B cell (primary cell): ENCODE data around the gene GSE1. TPM values are rescaled to one million over a fixed set of nuclear protein-coding genes. Genes with fewer than 3 reads are reported as not detected.

Experiments
- ATAC-seq: fragments of 200-7000 bp; cut with Tn5 transposase; one replicate; pipeline ENCODE4 v1.10.0; 2021; ENCODE audit warnings: low read depth, mild to moderate bottlenecking, moderate number of reproducible peaks, moderate library complexity
- CTCF ChIA-PET: fragments of 350-600 bp; sonication (Branson Sonifier 250); formaldehyde crosslinking; loops from one replicate; lab custom pipeline; 2021; ENCODE audit warnings: antibody characterized with exemption, inconsistent platforms; lab: Charles Lee
- POLR2A ChIA-PET: fragments of 350-600 bp; sonication (Branson Sonifier 250); formaldehyde crosslinking; loops from one replicate; lab custom pipeline; 2021; ENCODE audit warnings: antibody characterized with exemption; lab: Charles Lee
- DNase-seq: peaks from one replicate; pipeline ENCODE4 v3.0.0; 2013
- H2AFZ ChIP-seq: 2 replicates; pipeline ENCODE4 v1.6.1; 2012; ENCODE audit warnings: mild to moderate bottlenecking, low read depth, low read length; ENCODE audit not compliant: insufficient read depth, poor library complexity, severe bottlenecking
- H3K27ac ChIP-seq, 2 donors: 1 replicate in 1 of 2; 2 replicates in 1 of 2; pipeline ENCODE4 v1.5.1; 2012 to 2013; ENCODE audit warnings: low read length in 2 of 2, mild to moderate bottlenecking in 2 of 2, moderate library complexity in 1 of 2
- H3K27me3 ChIP-seq, 4 experiments: fragments of 200-600 bp in 1 of 4; sonication (generic) in 1 of 4; replicated peaks in 1 of 4; 1 replicate in 2 of 4; 2 replicates in 2 of 4; pipeline versions ENCODE4 v1.6.1 to v1.7.0; 2013 to 2016; ENCODE audit warnings: low read length in 3 of 4, mild to moderate bottlenecking in 2 of 4, mixed read lengths in 1 of 4, moderate library complexity in 1 of 4; ENCODE audit not compliant: insufficient read depth in 4 of 4, control insufficient read depth in 3 of 4; ENCODE audit errors: control extremely low read depth in 1 of 4
- H3K36me3 ChIP-seq, 2 experiments: replicated peaks in 1 of 2; 1 replicate in 1 of 2; 2 replicates in 1 of 2; pipeline versions ENCODE4 v1.6.1 to v1.7.1; 2013; ENCODE audit warnings: low read length in 1 of 2; ENCODE audit not compliant: insufficient read depth in 2 of 2, control insufficient read depth in 1 of 2; ENCODE audit errors: control extremely low read depth in 1 of 2, extremely low read depth in 1 of 2
- H3K4me1 ChIP-seq, 2 donors: fragments of 200-600 bp in 1 of 2; sonication (generic) in 1 of 2; 1 replicate in 1 of 2; 2 replicates in 1 of 2; pipeline versions ENCODE4 v1.5.1 to v1.6.1; 2013 to 2017; ENCODE audit warnings: low read length in 2 of 2; ENCODE audit not compliant: control insufficient read depth in 2 of 2, insufficient read depth in 2 of 2
- H3K4me2 ChIP-seq: replicated peaks from 2 replicates; pipeline ENCODE3; 2012; ENCODE audit warnings: mild to moderate bottlenecking, low read depth, low read length; ENCODE audit not compliant: poor library complexity, severe bottlenecking
- H3K4me3 ChIP-seq, 5 experiments: fragments of 200-600 bp in 1 of 5; sonication (generic) in 1 of 5; 1 replicate in 3 of 5; 2 replicates in 2 of 5; pipeline versions ENCODE4 v1.5.1 to v1.7.0; 2011 to 2016; ENCODE audit warnings: low read length in 4 of 5, mild to moderate bottlenecking in 4 of 5, low read depth in 2 of 5, control low read depth in 1 of 5, moderate library complexity in 1 of 5; ENCODE audit not compliant: insufficient read depth in 1 of 5; ENCODE audit errors: control extremely low read depth in 1 of 5, extremely low read depth in 1 of 5
- H3K79me2 ChIP-seq: fragments of 200-600 bp; sonication (generic); one replicate; pipeline ENCODE4 v1.6.0; 2016; ENCODE audit warnings: low read length; ENCODE audit not compliant: control insufficient read depth, insufficient read depth
- H3K9ac ChIP-seq: fragments of 200-600 bp; sonication (generic); 2 replicates; pipeline ENCODE4 v1.6.1; 2017; ENCODE audit warnings: mild to moderate bottlenecking, low read length, moderate library complexity
- H3K9me3 ChIP-seq, 3 donors: one replicate each; pipeline versions ENCODE4 v1.6.1 to v1.7.1; 2013; ENCODE audit warnings: low read length in 2 of 3; ENCODE audit not compliant: control insufficient read depth in 2 of 3, insufficient read depth in 1 of 3; ENCODE audit errors: control extremely low read depth in 1 of 3
- H4K20me1 ChIP-seq: 2 replicates; pipeline ENCODE4 v1.6.0; 2012; ENCODE audit warnings: mild to moderate bottlenecking, low read length; ENCODE audit not compliant: insufficient read depth, control insufficient read depth, poor library complexity, severe bottlenecking
- H3K27ac Mint-ChIP-seq: one replicate; pipeline ENCODE4 v1.8.0; 2021; ENCODE audit warnings: mixed read lengths
- H3K27me3 Mint-ChIP-seq: one replicate; pipeline ENCODE4 v1.8.0; 2021; ENCODE audit warnings: mixed read lengths
- H3K4me1 Mint-ChIP-seq: one replicate; pipeline ENCODE4 v1.8.0; 2021; ENCODE audit warnings: mixed read lengths
- H3K4me3 Mint-ChIP-seq: one replicate; pipeline ENCODE4 v1.8.0; 2021; ENCODE audit warnings: mixed read lengths
- H3K9me3 Mint-ChIP-seq: one replicate; pipeline ENCODE4 v1.8.0; 2022; ENCODE audit warnings: mixed read lengths; ENCODE audit not compliant: insufficient read depth
- EZH2 ChIP-seq: IDR thresholded peaks from 2 replicates; pipeline ENCODE4 v1.6.1; 2012; ENCODE audit warnings: borderline replicate concordance, low read depth, mild to moderate bottlenecking, moderate library complexity, low read length; ENCODE audit not compliant: insufficient read depth, poor library complexity, severe bottlenecking
- WGBS: methylation state at CpG from one replicate; pipeline ENCODE4 v1.1.5; 2013; ENCODE audit warnings: missing lambda C conversion rate; ENCODE audit not compliant: insufficient coverage; 5-methylcytosine and 5-hydroxymethylcytosine counted together
- intact Hi-C: fragments of 100-400 bp; cut with micrococcal nuclease; formaldehyde crosslinking; loops from one replicate; pipeline ENCODE4 v1.10.0; 2022
- polyA plus RNA-seq: library from polyadenylated mRNA; depleted of rRNA; stranded (reverse); fragments of >200 nt; gene quantifications from 2 replicates; pipeline ENCODE4 v1.2.3, GENCODE V29; 2012
- total RNA-seq, 2 donors: library from RNA; stranded (reverse); fragments of 120-200 nt in 1 of 2; gene quantifications; 1 replicate in 1 of 2; 2 replicates in 1 of 2; pipeline versions ENCODE4 v1.2.3 to v1.2.4, GENCODE V29; 2013 to 2022
- TF ChIP-seq, protein P1 (sequence below): fragments of 200-600 bp; IDR thresholded peaks from one replicate; pipeline ENCODE4 v1.8.0; 2022; ENCODE audit warnings: antibody characterized with exemption, mild to moderate bottlenecking

The GSE1 gene
- total and polyA plus RNA-seq, 2 donors (not counting 1 experiment from before 2014, with no cell fraction given): 57.3 to 76.1 TPM

- H3K79me2 ChIP-seq: peaks cover 26% of the 10 kb centered on the region
- TF ChIP-seq EZH2: no peak
- TF ChIP-seq, protein P1, sequence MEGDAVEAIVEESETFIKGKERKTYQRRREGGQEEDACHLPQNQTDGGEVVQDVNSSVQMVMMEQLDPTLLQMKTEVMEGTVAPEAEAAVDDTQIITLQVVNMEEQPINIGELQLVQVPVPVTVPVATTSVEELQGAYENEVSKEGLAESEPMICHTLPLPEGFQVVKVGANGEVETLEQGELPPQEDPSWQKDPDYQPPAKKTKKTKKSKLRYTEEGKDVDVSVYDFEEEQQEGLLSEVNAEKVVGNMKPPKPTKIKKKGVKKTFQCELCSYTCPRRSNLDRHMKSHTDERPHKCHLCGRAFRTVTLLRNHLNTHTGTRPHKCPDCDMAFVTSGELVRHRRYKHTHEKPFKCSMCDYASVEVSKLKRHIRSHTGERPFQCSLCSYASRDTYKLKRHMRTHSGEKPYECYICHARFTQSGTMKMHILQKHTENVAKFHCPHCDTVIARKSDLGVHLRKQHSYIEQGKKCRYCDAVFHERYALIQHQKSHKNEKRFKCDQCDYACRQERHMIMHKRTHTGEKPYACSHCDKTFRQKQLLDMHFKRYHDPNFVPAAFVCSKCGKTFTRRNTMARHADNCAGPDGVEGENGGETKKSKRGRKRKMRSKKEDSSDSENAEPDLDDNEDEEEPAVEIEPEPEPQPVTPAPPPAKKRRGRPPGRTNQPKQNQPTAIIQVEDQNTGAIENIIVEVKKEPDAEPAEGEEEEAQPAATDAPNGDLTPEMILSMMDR: no peak
- peaks cover 93% of the 10 kb centered on the region for H4K20me1 ChIP-seq
- Mint-ChIP-seq H3K4me3 (no peak overlapping the region), H3K27ac (peak overlapping the region; percentile 15), H3K27me3 (no peaks in the 10 kb centered on the region), H3K4me1 (no peaks in the 10 kb centered on the region), H3K9me3 (no peaks in the 10 kb centered on the region)
- intact Hi-C loops: no loop called here
- no peak overlapping the region for H3K27ac ChIP-seq
- no peak for ATAC-seq
- DNase-seq: no peak
- H3K4me3 ChIP-seq: no peak overlapping the region
- CTCF ChIA-PET: no interaction called here
- H3K9me3 ChIP-seq: peaks cover 0 to 6% (median 0%) of the 10 kb centered on the region in 3 donors
- no peak overlapping the region for H3K9ac ChIP-seq
- peaks cover 1 to 62% of the 10 kb centered on the region in 2 experiments for H3K36me3 ChIP-seq
- WGBS: 89% methylated on average over 26 of the region's 27 CpGs
- H3K4me2 ChIP-seq: no peak overlapping the region
- POLR2A ChIA-PET: no interaction called here
- H3K4me1 ChIP-seq: no peaks in the 10 kb centered on the region
- H2AFZ ChIP-seq: no peak overlapping the region
- no peaks in the 10 kb centered on the region for H3K27me3 ChIP-seq
Observed at GRCh38 chr16:85651629-85652430, 38.7 kb downstream of the GSE1 start.
